GM18951 (cell line): ENCODE data around the gene CR2.

Experiments used
- POLR2A ChIP-seq: IDR thresholded peaks from 4 replicates; pipeline ENCODE4 v1.6.1; 2011; ENCODE audit warnings: mild to moderate bottlenecking; ENCODE audit not compliant: insufficient read length, insufficient read depth; ENCODE audit errors: extremely low read depth
- in situ Hi-C: fragments of 300-500 bp; cut with MboI; formaldehyde crosslinking; loops from one replicate; pipeline ENCODE4 v1.12.0; 2022; ENCODE audit warnings: low sequenced_read_pairs, mixed read lengths, inconsistent platforms; ENCODE audit not compliant: unreplicated experiment

CR2 gene

DNA sequence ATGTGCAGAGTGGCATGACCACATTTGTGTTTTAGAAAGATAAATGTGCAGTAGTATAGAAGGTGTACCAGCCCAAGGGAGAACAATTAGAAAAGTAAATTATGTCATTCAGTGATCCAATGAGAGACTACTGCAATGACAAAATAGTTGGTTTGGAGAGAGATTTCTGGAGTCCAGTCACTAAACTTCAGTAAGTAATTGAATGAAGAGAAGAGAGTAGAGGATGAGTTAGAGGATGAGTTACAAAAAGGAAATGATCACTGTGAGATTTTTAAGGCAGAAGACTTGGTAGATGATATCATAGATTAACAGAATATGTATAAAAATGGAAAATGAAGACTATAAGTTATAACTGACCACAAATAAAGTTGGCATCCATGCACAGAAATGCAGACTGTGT is 8.4 kb downstream of the CR2 start:
- no peak for TF ChIP-seq POLR2A
- in situ Hi-C loops, result no loop called here

DNA sequence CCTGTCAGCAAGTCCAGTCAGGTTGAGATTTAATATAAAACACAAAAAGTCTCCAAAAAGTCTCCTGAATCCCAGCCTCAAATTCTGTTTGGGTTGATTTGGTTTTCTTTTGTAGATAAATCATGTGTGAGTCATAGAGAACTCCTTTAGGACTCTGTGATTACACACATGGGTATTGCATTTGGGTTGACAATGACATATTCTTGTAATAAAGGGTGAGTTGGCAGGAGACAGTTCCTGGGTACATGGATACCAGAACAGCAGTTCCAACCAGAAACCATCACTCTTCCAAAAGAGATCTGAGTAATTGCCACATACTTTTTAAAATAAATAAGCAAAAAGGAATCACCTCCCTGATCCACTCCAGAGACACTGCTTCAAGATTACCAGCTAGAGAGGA is 8.9 kb downstream of the CR2 start:
- in situ Hi-C loops, result no loop called here
- TF ChIP-seq POLR2A, result no peak

DNA sequence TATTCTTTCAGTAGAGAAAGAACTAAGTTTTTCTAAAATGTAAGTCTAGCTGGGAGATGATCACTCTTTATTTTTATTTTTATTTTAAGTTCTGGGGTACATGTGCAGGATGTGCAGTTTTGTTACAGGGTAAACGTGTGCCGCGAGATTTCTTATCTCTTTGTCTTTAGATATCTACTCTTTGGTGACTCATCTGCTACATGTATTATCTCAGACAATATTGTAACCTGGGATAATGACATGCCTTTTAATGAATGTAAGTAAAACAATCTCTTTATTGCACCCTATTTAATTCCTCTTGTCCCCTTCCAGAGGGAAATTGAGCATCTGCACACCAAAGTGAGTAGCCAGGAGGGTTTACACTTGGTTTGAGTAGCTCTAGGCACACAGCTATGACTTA is 9.4 kb downstream of the CR2 start:
- in situ Hi-C loops, result no loop called here
- no peak for TF ChIP-seq POLR2A

DNA sequence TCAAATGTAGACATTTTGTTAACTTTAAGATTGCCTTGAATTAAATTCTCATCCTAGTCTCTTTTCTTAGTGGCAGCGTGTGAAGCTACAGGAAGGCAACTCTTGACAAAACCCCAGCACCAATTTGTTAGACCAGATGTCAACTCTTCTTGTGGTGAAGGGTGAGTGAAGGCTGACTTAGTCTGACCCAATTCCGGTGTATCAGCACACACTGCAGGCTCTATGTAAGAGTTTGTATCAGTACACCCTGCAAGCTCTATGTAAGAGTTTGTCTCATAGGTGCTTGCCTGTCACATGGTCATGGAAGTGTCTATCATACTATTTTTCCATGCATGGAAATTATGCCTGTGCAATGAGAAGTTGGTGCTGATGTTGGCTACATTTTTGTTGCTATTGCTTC is 16.8 kb downstream of the CR2 start:
- in situ Hi-C loops, result no loop called here
- no peak for TF ChIP-seq POLR2A

DNA sequence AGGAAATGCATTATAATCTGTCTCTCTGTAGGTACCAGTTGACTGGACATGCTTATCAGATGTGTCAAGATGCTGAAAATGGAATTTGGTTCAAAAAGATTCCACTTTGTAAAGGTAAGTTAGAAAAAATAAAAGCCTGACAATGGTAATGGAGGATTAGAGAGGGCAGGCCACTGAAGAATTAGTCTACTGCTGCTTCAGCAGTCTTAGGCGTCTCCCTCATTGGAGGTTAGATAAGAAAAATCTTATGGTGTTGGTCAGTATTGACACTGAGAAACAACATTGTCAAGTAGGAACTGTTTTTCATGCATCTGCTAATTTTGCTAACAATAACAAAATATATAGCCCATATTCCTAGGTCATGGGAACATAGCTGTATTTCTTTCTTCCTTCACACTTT is 20.1 kb downstream of the CR2 start:
- no peak for TF ChIP-seq POLR2A
- in situ Hi-C loops, result no loop called here

DNA sequence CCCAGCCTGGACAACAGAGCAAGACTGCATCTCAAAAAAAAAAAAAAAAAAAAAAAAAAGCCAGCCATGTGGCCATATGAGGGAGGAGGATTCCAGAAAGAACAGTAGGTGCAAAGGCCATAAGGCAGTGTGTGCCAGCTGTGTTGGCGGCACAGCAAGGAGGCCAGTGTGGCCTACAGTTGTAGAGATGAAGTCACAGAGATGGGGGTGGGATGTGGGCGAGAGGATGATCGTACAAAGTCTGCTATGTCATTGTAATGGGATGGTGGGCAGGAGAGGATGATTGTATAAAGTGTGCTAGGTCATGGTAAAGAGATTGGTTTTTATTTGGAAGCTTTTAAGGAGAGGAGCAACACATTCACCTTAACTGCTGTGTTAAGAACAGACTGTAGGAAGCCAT is 32.1 kb downstream of the CR2 start:
- in situ Hi-C loops, result no loop called here
- TF ChIP-seq POLR2A, result no peak

DNA sequence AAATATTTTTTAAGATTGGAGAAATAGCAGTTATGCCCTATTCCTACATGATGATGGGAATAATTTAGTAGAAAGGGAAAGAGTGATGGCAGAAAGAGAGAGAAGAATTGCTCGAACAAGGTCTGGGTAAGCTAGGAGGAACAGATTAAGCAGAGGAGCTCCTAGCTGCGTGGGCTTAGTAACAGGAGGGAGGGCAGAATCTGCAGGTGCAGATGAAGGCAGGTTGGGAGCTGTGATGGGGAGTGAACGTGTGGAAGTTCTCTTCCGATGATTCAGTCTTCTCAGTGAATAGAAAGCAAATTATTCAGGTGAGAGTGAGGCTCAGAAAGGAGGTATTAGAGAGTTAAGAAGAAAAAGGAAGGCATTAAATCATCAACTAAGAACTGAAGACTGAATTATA is 33.5 kb downstream of the CR2 start:
- in situ Hi-C loops, result no loop called here
- TF ChIP-seq POLR2A, result no peak

DNA sequence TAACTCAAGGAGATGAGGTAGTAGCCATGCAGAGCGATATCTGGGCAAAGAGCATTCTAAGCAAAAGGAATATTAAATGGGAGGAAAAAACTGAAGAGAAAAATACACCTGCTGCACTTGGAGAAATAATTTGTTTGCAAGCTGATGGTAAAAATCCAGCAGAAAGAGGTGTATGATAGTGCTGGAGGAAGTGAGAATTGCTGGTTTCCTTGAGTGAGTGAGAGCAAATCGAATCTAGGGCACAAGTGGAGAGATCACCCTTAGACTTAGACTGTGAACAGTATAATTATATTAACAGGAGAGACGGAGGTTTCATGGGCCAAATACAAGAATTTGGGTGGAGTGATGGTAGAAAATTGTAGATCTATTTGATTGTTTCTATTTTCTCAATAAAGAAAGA is 39.1 kb downstream of the CR2 start:
- in situ Hi-C loops, result loop anchor here (10.0 kb wide), 1 partner anchor 408 kb away; the partner anchor contains the start of gene C4BPB
- no peak for TF ChIP-seq POLR2A

DNA sequence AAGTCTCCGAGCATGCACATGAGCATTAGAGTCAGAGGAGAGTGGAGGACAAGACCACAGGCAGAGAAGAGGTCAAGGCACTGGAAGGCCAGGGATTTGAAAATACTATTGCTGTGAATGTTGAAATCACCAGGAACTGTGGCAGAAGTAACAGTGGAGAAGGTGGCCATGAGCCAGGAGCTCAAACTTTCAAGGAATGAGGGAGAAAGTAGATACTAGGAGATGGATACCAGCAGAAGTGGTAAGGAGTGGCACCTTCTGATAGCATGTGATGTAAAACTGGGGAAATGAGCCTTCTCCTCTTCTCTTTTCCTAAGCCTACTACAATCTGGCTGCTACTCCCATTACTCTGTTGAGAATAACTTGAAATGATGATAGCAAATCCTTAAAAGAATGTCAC is 40.0 kb downstream of the CR2 start:
- no peak for TF ChIP-seq POLR2A
- in situ Hi-C loops, result loop anchor here (10.0 kb wide), 1 partner anchor 409 kb away; the partner anchor contains the start of gene C4BPB

DNA sequence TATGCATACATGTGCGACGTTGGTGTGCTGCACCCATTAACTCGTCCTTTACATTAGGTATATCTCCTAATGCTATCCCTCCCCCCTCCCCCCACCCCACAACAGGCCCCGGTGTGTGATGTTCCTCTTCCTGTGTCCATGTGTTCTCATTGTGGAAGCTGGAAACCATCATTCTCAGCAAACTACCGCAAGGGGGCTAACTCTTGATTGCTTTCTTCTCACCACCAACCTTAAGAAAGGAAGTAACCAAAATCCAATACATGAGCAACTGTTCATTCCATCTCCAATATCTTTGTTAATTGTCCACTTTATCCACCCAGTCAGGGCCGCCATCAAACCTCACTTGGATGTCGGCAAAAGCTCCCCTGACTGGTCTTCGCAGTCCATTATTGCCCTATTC is 41.2 kb downstream of the CR2 start:
- in situ Hi-C loops, result loop anchor here (5.0 to 10.0 kb wide), 2 partner anchors 83 to 410 kb away; partner anchors contain the start of gene C4BPB

DNA sequence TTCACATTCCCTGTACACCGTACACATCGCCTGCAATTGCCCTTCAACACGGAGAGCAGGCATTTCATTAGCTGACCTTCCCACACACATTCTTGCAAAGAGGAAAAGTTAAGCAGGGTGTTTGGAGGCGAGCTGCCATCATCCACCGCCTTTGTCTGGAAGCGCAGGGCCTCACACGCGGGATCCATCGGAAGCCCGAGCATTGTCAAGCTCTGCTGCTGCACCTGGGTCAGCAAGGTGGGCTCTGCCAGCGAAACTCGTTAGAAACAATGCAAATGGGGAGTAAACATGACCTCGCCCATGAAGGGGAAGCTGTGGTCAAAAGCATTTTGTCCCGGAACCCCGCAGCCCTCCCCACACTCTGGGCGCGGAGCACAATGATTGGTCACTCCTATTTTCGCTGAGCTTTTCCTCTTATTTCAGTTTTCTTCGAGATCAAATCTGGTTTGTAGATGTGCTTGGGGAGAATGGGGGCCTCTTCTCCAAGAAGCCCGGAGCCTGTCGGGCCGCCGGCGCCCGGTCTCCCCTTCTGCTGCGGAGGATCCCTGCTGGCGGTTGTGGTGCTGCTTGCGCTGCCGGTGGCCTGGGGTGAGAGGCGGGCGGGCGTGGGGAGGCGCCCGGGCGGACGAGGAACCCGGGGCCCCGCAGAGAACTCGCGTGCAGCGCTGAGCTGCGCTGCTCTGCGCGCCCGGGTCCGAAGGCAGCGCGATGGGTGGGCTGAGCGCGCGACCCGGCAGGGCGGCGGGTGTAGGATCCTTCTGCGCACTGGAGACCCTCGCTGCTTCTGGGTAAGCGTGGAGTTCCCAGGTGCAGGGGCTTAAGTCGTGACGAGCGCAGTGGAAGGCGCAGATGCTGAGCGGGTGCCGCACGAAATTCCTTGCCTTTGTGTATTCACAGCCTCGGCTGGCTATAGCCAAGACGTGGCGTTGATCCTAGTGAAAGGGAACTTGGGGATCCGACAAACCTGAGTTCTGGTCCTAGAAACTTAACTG is 42.0 kb downstream of the CR2 start, which contains the start of gene CR1:
Gene CR1, plus strand, starts transcription at position 357 of the 992 bp plus-strand sequence. Its CDS starts 111 bp downstream, at position 468.
- TF ChIP-seq POLR2A, result peak; percentile 39
- in situ Hi-C loops, result loop anchor here (5.0 to 10.0 kb wide), 2 partner anchors 84 to 411 kb away; partner anchors contain the start of gene C4BPB

DNA sequence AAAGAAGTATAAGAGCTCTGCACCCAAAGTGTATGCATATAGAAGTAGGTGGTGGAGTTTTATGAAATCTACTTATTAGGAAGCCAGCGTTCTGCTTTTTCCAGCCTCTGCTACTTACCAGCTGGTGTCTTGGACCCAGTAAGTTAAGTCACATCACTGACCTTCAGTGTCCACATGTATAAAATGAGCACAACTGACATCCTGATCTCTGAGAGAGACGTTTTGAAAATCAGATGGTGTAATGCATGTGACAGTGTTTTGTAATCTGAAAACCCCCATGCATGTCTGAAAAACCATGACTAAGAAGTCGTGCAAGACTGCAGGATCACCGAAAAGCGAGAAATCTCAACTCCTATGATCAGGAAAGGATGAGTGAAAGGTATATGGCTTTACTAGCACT is 43.8 kb downstream of the CR2 start:
- in situ Hi-C loops, result loop anchor here (5.0 to 10.0 kb wide), 2 partner anchors 86 to 413 kb away; partner anchors contain the start of gene C4BPB
- no peak for TF ChIP-seq POLR2A

DNA sequence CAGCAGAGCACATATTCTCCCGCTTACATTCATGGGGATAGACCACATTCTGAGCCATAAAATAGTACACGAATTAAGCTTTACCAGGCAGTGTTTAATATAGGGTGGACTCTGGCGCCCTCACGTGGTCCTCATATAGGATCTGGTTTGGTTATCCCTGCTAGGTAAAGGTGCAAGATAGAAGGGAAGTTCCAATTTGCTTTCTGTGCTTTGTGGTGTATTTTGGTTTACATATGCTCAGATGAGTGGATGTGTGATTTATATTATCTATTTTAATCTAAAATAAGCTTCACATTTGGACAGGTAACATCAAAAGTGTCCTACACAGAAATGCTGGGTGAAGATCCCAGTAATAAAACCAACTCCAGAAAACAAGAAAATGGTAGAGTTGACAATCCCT is 45.4 kb downstream of the CR2 start:
- in situ Hi-C loops, result loop anchor here (5.0 to 10.0 kb wide), 2 partner anchors 87 to 415 kb away; partner anchors contain the start of gene C4BPB
- no peak for TF ChIP-seq POLR2A

DNA sequence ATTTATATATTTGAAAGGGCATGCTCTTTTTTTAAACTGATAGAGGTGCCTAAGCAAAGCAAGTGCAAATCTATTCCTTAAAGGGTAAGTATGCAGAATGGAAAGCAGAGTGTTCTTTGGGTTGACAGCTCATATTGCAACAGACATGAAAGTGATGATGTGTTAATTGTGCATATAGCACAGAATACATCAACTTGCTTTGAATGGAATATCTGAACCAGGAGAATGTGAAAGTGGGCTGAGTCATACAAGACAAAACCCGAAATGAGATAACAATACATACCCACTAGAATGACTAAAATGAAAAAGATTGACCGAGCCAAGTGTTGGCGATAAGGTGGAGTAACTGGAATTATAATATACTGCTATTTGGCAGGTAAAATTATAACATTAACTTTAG is 46.2 kb downstream of the CR2 start:
- no peak for TF ChIP-seq POLR2A
- in situ Hi-C loops, result no loop called here
